ENCODE data around the gene IDS.

Gene IDS

DNA sequence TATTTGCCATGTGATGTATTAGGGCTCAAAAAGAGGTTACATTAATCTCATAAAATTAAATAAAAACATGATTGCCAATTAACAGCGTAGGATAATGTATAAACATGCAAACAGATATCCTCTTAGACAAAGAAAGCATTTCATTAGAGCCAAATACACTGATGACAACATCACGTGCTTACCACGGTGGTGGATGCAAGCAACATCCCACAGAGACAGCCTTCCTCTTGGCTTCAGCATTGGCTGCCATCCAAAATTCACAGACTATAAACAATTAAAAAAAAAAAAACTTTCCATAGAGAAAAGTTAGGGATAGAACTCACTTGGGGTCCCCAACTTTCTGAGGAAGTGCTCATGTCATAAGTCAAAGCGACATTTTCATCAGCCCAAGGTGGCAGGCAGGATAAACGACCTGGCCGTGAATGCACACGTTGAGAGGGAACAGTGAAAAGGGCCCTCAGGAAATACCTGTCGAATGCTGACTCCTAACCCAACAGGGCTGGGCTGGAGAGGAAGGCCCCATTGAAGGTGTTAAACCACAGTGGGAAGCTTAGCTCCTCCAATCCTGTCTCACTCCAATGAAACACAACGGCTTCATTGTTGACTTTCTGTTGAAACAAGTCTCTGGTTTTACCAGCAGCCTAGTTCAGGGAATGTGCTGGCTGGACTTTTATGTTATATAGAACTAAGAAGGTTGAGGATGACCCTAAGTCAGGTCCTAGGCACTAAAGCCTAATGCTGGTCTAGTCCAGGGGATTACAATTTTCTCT lies 48.4 kb downstream of the IDS start:
- no peak for DNase-seq

DNA sequence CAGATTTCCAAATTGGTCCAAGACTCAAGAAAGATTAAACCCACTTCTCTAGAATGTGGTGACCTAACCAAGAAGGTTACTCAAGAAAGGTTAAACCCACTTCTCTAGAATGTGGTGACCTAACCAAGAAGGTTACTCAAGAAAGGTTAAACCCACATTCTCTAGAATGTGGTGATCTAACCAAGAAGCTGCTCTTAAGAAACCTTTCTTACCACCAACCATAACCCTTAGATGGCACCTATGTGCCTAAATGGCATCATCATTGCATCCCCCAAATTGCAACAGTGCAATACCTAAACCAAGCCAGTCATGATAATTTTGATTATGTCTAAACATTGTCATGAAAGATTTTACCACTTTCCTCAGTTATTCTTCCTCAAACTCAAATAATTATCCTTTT lies 49.2 kb downstream of the IDS start:
- no peak for DNase-seq

DNA sequence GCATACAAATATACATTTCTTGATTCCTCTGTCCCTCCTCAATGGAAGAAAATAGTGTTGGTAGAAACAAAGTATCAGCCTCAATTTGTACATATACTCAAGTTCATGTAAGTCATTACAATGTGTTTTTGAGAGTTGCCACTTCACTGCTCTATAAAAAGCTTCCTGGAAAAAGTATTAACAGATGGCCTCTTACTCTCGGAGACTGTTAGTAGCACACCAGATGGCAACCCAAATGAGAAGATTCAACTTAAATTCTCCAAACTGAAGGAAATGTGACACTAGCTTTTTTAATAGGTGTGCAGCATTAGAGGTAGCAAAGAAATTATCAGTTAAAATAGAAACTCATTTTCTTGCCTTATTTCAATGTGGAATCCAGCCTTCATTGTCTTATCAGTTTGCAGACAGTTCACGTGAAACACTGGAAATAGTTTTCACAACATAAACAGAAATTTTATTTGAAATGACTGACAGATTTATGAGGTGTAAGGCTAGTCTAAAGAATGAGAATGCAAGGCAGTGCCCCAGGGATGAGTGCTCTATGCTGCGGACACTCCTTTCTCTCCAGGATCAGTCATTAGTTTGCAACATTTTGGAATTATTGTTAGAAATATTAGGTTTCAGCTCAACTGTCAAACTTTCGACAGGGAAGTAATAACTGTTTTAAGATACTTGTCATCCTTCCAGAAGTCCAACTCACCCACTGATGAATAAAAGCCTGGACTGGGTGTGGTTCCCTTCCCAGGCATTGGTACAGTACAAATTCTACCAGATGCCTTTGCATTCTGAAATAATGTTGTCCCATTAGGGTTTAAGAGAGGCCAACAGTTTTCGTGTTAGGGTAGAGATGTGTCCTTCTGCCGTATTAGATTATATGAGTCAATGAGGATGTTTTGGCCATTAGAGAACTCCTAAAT lies 50.9 kb downstream of the IDS start:
- no peak for DNase-seq

DNA sequence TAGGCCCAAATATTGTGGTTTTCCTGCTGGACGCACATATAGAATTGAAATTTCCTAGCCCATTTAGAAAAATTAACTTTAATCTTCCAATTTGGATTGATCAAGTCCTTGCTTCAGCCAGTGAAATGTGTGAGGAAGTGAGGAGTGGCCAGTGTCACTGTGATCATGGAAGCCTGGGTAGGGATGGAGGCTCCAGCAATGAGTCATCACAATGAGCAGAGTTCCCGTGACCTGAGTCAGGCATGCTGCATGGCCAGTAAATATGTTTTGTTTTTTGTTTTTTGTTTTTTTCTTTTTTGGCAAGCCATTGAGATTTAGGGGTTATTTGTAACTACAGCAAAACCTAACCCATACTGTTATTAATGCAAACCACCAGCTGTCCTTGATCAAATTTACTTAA lies 52.1 kb downstream of the IDS start:
- peak; percentile 14 for DNase-seq

DNA sequence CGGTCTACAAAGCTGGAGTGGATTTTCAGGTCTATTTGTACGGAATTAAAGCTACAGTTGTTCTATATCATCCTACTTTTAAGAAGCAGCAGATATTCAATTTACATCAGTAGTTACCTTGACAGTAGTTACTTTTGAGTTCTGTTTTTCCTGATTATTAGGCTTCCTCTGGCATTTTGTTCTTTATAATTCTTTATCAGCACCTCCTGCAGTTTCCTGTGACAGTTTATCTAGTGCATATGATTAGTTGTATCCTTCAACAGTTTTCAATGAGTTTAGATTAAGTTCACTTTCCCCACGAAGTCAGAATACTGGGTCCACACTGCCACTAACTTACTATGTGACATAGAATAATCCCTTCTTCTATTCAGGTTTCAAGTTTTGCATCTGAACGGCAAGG lies 71.7 kb downstream of the IDS start:
- peak; percentile 77 for DNase-seq

DNA sequence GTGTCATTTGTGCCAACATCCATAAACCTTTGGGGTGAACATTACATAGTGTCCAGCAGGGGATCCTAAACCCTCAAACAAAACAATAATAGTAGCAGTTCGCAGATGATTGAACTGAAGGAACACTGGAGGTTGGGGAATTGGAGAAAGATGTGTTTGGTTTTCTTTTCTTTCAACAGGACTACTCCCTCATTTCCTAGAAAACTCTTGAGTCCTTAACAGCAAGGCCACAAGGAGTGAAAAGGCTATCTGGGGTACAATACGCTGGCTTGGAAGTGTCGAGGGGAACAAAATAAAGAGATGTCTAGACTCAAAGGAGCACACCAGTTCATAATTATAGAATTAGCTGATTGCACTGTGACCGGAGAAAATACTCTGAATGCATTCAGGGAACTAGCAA lies 72.1 kb downstream of the IDS start:
- peak; percentile 51 for DNase-seq
